ENCODE data around the gene SPATA46.

Gene SPATA46

GRCh38 chr1:162397943-162398560, 21.4 kb upstream of the SPATA46 start:
- Histone ChIP-seq H3K4me3 (ENCODE audit: low read length) (no peak overlapping the region), H3K9ac (ENCODE audit: low read length) (no peak overlapping the region), H3K4ac (ENCODE audit: low read depth, low read length) (no peak overlapping the region), H3K27ac (ENCODE audit: low read depth, low read length) (no peak overlapping the region), H3K23ac (ENCODE audit: low read length) (no peak overlapping the region), H3K18ac (ENCODE audit: low read length) (no peak overlapping the region), H2BK5ac (ENCODE audit: low read length) (no peak overlapping the region), H3K4me2 (ENCODE audit: low read length) (no peak overlapping the region), H4K8ac (ENCODE audit: low read depth, low read length) (no peak overlapping the region), H3K36me3 (ENCODE audit: control insufficient read depth, insufficient read depth, low read length) (no peaks in the 10 kb centered on the region), H3K4me1 (ENCODE audit: control insufficient read depth, low read depth, low read length) (peaks cover 11% of the 10 kb centered on the region), H3K79me2 (ENCODE audit: control insufficient read depth, insufficient read depth, low read length) (no peaks in the 10 kb centered on the region), H2BK15ac (replicated peaks; ENCODE audit: low read depth) (no peak overlapping the region), H4K5ac (ENCODE audit: low read length) (no peak overlapping the region), H2AK5ac (ENCODE audit: low read length) (no peak overlapping the region), H3K27me3 (ENCODE audit: insufficient read depth, low read length, poor library complexity) (no peaks in the 10 kb centered on the region), H2BK120ac (ENCODE audit: low read depth, low read length) (no peak overlapping the region), H3K56ac (ENCODE audit: low read length) (no peak overlapping the region), H3K79me1 (ENCODE audit: low read length) (no peaks in the 10 kb centered on the region)
- peak; percentile 68 for DNase-seq
- WGBS (ENCODE audit: extremely low coverage, insufficient coverage, low lambda C conversion rate): no CpG with 5 or more reads among the region's 3 CpGs

- no peak overlapping the region for H3K56ac ChIP-seq (ENCODE audit: low read length)
- peaks cover 11% of the 10 kb centered on the region for H3K4me1 ChIP-seq (ENCODE audit: control insufficient read depth, low read depth, low read length)
- H3K4me3 ChIP-seq (ENCODE audit: low read length): no peak overlapping the region
- no CpG with 5 or more reads among the region's 3 CpGs for WGBS (ENCODE audit: extremely low coverage, insufficient coverage, low lambda C conversion rate)
- DNase-seq: no peak
- no peak overlapping the region for H3K4ac ChIP-seq (ENCODE audit: low read depth, low read length)
- no peak overlapping the region for H3K4me2 ChIP-seq (ENCODE audit: low read length)
- no peak overlapping the region for H2BK15ac ChIP-seq (replicated peaks; ENCODE audit: low read depth)
- H3K79me1 ChIP-seq (ENCODE audit: low read length): no peaks in the 10 kb centered on the region
- H2BK120ac ChIP-seq (ENCODE audit: low read depth, low read length): no peak overlapping the region
- H3K79me2 ChIP-seq (ENCODE audit: control insufficient read depth, insufficient read depth, low read length): no peaks in the 10 kb centered on the region
- no peaks in the 10 kb centered on the region for H3K36me3 ChIP-seq (ENCODE audit: control insufficient read depth, insufficient read depth, low read length)
- H3K23ac ChIP-seq (ENCODE audit: low read length): no peak overlapping the region
- H4K5ac ChIP-seq (ENCODE audit: low read length): no peak overlapping the region
- H2BK5ac ChIP-seq (ENCODE audit: low read length): no peak overlapping the region
- H3K9ac ChIP-seq (ENCODE audit: low read length): no peak overlapping the region
- H3K18ac ChIP-seq (ENCODE audit: low read length): no peak overlapping the region
- H2AK5ac ChIP-seq (ENCODE audit: low read length): no peak overlapping the region
- H3K27me3 ChIP-seq (ENCODE audit: insufficient read depth, low read length, poor library complexity): no peaks in the 10 kb centered on the region
- no peak overlapping the region for H4K8ac ChIP-seq (ENCODE audit: low read depth, low read length)
- no peak overlapping the region for H3K27ac ChIP-seq (ENCODE audit: low read depth, low read length)
Measured at GRCh38 chr1:162397039-162397448, 20.4 kb upstream of the SPATA46 start.

GRCh38 chr1:162396201-162396906, 19.7 kb upstream of the SPATA46 start:
- Histone ChIP-seq H2AK5ac (ENCODE audit: low read length) (no peak overlapping the region), H3K4me2 (ENCODE audit: low read length) (no peak overlapping the region), H3K18ac (ENCODE audit: low read length) (no peak overlapping the region), H3K9ac (ENCODE audit: low read length) (no peak overlapping the region), H3K27ac (ENCODE audit: low read depth, low read length) (no peak overlapping the region), H2BK15ac (replicated peaks; ENCODE audit: low read depth) (no peak overlapping the region), H3K4ac (ENCODE audit: low read depth, low read length) (no peak overlapping the region), H2BK5ac (ENCODE audit: low read length) (no peak overlapping the region), H3K23ac (ENCODE audit: low read length) (no peak overlapping the region), H3K79me2 (ENCODE audit: control insufficient read depth, insufficient read depth, low read length) (no peaks in the 10 kb centered on the region), H3K79me1 (ENCODE audit: low read length) (no peaks in the 10 kb centered on the region), H4K8ac (ENCODE audit: low read depth, low read length) (no peak overlapping the region), H3K4me1 (ENCODE audit: control insufficient read depth, low read depth, low read length) (peaks cover 14% of the 10 kb centered on the region), H4K5ac (ENCODE audit: low read length) (no peak overlapping the region), H3K4me3 (ENCODE audit: low read length) (no peak overlapping the region), H3K36me3 (ENCODE audit: control insufficient read depth, insufficient read depth, low read length) (no peaks in the 10 kb centered on the region), H3K56ac (ENCODE audit: low read length) (no peak overlapping the region), H2BK120ac (ENCODE audit: low read depth, low read length) (no peak overlapping the region), H3K27me3 (ENCODE audit: insufficient read depth, low read length, poor library complexity) (no peaks in the 10 kb centered on the region)
- no CpG with 5 or more reads among the region's 3 CpGs for WGBS (ENCODE audit: extremely low coverage, insufficient coverage, low lambda C conversion rate)
- DNase-seq: no peak

- Histone ChIP-seq H3K4me2 (ENCODE audit: low read length) (no peak overlapping the region), H3K27me3 (ENCODE audit: insufficient read depth, low read length, poor library complexity) (no peaks in the 10 kb centered on the region), H3K79me2 (ENCODE audit: control insufficient read depth, insufficient read depth, low read length) (no peaks in the 10 kb centered on the region), H3K4me3 (ENCODE audit: low read length) (no peak overlapping the region), H3K18ac (ENCODE audit: low read length) (no peak overlapping the region), H3K4me1 (ENCODE audit: control insufficient read depth, low read depth, low read length) (peaks cover 3% of the 10 kb centered on the region), H3K4ac (ENCODE audit: low read depth, low read length) (no peak overlapping the region), H4K5ac (ENCODE audit: low read length) (no peak overlapping the region), H4K8ac (ENCODE audit: low read depth, low read length) (no peak overlapping the region), H3K56ac (ENCODE audit: low read length) (no peak overlapping the region), H3K79me1 (ENCODE audit: low read length) (no peaks in the 10 kb centered on the region), H2BK120ac (ENCODE audit: low read depth, low read length) (no peak overlapping the region), H3K23ac (ENCODE audit: low read length) (no peak overlapping the region), H3K36me3 (ENCODE audit: control insufficient read depth, insufficient read depth, low read length) (no peaks in the 10 kb centered on the region), H2BK5ac (ENCODE audit: low read length) (no peak overlapping the region), H2AK5ac (ENCODE audit: low read length) (no peak overlapping the region), H3K27ac (ENCODE audit: low read depth, low read length) (no peak overlapping the region), H3K9ac (ENCODE audit: low read length) (no peak overlapping the region), H2BK15ac (replicated peaks; ENCODE audit: low read depth) (no peak overlapping the region)
- no CpG with 5 or more reads among the region's 4 CpGs for WGBS (ENCODE audit: extremely low coverage, insufficient coverage, low lambda C conversion rate)
- peak; percentile 94 for DNase-seq
Measured at GRCh38 chr1:162391790-162392563, 15.3 kb upstream of the SPATA46 start.

GRCh38 chr1:162390396-162391185, 13.9 kb upstream of the SPATA46 start:
- H3K56ac ChIP-seq (ENCODE audit: low read length): no peak overlapping the region
- H4K8ac ChIP-seq (ENCODE audit: low read depth, low read length): no peak overlapping the region
- H2BK5ac ChIP-seq (ENCODE audit: low read length): no peak overlapping the region
- no peak overlapping the region for H2AK5ac ChIP-seq (ENCODE audit: low read length)
- H3K18ac ChIP-seq (ENCODE audit: low read length): no peak overlapping the region
- no peak overlapping the region for H3K9ac ChIP-seq (ENCODE audit: low read length)
- no peaks in the 10 kb centered on the region for H3K79me1 ChIP-seq (ENCODE audit: low read length)
- no peak overlapping the region for H4K5ac ChIP-seq (ENCODE audit: low read length)
- no peak overlapping the region for H3K4me2 ChIP-seq (ENCODE audit: low read length)
- no peak overlapping the region for H3K4me3 ChIP-seq (ENCODE audit: low read length)
- no peak overlapping the region for H3K27ac ChIP-seq (ENCODE audit: low read depth, low read length)
- H2BK120ac ChIP-seq (ENCODE audit: low read depth, low read length): no peak overlapping the region
- H3K23ac ChIP-seq (ENCODE audit: low read length): no peak overlapping the region
- DNase-seq: no peak
- no peaks in the 10 kb centered on the region for H3K27me3 ChIP-seq (ENCODE audit: insufficient read depth, low read length, poor library complexity)
- peaks cover 3% of the 10 kb centered on the region for H3K4me1 ChIP-seq (ENCODE audit: control insufficient read depth, low read depth, low read length)
- H3K79me2 ChIP-seq (ENCODE audit: control insufficient read depth, insufficient read depth, low read length): no peaks in the 10 kb centered on the region
- no peaks in the 10 kb centered on the region for H3K36me3 ChIP-seq (ENCODE audit: control insufficient read depth, insufficient read depth, low read length)
- H3K4ac ChIP-seq (ENCODE audit: low read depth, low read length): no peak overlapping the region
- H2BK15ac ChIP-seq (replicated peaks; ENCODE audit: low read depth): no peak overlapping the region
- WGBS (ENCODE audit: extremely low coverage, insufficient coverage, low lambda C conversion rate): no CpG with 5 or more reads among the region's 15 CpGs

Data from mesendoderm (in vitro differentiated cells).